GM21381 (cell line): ENCODE measurements around the gene PLK1.

ENCODE experiments used
- ATAC-seq: cut with Tn5 transposase; IDR thresholded peaks from one replicate; pipeline ENCODE4 v1.9.1; 2021; ENCODE audit warnings: mild to moderate bottlenecking, moderate library complexity; ENCODE audit not compliant: unreplicated experiment

The PLK1 gene

DNA sequence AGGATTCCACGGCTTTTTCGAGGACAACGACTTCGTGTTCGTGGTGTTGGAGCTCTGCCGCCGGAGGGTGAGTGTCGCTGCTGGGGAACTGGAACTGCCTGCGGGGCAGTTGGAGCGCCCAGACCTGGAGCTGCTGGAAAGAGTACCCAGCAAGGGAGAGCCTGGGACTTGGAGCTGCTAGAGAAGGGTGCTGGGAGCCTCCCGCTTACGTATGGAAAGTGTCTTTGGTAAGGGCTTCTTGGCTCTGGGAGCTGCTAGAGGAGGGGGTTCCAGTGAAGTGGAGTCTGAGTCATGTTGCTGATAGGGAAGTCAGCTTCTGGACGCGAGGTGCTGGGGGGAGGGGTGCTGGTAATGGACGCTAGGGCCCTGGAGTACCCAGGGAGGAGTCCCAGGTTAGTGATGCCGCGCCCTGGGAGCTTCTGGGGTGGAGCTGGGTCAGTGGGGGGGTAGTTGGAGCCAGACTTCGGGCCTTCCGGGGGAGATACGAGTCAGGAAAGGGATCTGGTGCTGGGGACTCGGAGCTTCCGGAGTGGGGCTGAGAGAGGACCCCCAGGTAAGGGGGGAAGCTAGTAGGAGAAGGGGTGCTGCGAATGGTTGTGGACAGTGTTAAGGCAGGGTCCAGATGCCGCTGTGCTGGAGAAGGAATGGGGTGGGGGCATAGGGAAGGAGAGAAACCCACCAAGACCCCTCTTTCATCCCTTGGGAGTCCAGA lies 741 bp downstream of the PLK1 start:
- no peak for ATAC-seq

DNA sequence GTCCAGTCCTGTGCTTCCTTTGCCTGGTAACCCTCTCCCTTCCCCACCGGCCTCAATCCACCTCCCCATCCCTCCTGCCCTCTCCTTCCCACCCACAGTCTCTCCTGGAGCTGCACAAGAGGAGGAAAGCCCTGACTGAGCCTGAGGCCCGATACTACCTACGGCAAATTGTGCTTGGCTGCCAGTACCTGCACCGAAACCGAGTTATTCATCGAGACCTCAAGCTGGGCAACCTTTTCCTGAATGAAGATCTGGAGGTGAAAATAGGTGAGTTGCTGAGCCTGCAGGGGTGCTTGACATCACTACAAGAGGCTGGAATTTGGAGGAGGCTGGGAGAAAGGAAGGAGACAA lies 1.3 kb downstream of the PLK1 start:
- no peak for ATAC-seq

DNA sequence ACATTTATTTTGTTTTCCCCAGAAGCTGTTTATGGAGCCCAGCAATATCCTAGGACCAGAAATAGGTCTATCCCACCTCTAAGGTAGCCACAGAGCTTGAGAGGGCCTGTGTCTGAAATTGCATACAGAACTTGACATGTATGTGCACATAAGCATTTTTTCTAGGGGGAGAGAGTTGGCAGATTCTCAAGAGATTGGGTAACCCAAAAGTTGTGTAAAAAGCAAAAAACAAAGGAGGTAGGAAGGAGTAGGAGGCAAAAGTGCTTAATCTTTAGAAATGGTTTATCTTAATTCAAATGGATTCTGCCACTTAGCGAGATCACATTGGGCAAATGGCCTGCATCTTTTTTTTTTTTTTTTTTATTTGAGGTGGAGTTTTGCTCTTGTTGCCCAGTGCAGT lies 3.5 kb downstream of the PLK1 start:
- no peak for ATAC-seq

DNA sequence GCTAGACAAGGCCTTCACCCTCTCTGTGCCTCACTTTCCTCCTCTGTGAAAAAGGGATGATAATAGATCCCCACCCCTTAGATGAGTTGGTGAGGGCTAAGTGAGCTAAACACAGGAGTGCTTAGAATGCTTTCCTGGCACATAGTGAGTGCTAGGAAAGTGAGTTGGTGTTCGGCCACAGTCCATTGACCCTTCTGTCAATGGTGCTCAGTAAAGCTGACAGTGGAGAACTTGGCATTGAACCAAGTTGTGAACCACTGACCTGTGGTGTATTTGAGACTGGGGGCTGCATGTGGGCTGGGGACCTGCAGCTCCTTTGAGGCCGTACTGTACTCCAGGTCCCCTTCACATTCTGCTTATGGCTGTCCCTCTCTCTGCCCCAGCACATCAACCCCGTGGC lies 4.8 kb downstream of the PLK1 start:
- ATAC-seq, result no peak

DNA sequence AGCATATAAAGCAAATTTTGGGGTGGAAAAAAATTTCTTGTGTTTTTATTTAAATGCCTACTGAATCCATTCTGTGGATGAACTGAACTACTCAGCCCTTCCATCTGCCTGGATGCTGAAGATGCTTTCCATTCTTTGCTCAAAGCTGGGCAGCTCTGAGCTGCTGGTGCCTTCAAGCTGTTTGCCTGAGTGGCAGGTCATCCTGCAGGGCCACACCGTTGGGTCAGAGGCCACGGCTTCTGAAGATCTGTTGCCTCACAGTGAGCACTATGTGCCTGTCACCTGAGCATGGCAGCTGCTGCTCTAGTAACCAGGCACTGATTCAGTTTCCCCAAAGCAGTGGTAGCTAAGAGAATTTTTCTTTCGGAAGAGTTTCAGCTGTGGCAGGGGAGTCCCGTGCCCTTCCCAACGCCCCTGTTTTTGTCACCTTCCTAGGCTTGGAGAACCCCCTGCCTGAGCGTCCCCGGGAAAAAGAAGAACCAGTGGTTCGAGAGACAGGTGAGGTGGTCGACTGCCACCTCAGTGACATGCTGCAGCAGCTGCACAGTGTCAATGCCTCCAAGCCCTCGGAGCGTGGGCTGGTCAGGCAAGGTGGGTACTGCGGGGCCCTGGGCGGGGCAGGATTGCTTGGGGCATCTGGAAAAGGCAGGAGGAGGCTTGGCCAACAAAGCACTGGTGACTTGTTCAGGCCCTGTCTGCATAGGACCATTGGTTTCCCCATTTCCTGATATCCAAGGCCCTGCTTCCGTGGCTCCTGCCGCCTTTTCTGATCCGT lies 8.5 kb downstream of the PLK1 start:
- no peak for ATAC-seq

DNA sequence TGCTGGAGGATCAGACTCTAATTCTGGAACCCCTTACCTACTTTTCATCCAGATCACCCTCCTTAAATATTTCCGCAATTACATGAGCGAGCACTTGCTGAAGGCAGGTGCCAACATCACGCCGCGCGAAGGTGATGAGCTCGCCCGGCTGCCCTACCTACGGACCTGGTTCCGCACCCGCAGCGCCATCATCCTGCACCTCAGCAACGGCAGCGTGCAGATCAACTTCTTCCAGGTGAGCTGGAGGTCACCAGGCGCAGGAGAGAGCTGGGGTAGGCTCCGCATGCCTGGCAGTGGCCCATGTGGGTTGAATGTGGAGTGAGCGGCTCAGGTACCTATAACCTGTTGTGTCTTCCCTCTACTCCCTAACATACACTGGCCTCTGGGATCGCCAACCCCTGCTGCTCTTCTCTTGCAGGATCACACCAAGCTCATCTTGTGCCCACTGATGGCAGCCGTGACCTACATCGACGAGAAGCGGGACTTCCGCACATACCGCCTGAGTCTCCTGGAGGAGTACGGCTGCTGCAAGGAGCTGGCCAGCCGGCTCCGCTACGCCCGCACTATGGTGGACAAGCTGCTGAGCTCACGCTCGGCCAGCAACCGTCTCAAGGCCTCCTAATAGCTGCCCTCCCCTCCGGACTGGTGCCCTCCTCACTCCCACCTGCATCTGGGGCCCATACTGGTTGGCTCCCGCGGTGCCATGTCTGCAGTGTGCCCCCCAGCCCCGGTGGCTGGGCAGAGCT lies 10.9 kb downstream of the PLK1 start:
- no peak for ATAC-seq

DNA sequence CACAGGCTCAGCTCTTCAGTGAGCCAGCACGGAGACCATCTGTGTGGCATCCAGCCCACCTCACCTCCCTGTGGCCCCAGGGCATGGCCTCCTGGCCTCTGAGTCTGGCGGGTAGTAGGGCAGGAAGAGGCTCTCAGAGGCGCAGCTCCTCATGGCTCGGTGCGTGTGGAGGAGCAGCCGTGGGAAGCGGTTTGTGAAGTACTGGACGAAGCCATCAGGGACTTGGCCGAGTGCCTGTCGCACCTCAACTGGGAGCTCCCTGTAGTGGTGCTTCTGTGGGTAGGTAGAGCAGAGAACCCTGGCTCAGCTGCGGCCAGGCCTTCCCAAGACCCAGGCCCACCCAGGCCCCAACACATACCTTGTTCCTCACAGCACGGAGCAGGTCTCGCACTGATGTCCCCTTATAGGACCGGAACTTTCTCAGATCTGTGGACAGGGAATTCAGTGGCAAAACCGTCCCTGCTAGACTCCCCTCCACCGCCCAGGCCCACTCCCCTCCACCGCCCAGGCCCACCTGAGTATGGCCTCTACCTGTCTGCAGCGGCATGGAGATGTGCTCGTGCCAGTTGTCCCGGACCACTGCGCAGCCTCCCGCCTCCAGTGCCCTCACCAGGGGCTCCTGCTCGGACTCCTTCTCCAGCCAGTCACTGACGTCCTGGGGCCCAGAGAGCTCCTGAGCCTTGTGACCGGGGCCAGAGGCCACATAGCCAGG lies 12.2 kb downstream of the PLK1 start:
- ATAC-seq, result no peak

DNA sequence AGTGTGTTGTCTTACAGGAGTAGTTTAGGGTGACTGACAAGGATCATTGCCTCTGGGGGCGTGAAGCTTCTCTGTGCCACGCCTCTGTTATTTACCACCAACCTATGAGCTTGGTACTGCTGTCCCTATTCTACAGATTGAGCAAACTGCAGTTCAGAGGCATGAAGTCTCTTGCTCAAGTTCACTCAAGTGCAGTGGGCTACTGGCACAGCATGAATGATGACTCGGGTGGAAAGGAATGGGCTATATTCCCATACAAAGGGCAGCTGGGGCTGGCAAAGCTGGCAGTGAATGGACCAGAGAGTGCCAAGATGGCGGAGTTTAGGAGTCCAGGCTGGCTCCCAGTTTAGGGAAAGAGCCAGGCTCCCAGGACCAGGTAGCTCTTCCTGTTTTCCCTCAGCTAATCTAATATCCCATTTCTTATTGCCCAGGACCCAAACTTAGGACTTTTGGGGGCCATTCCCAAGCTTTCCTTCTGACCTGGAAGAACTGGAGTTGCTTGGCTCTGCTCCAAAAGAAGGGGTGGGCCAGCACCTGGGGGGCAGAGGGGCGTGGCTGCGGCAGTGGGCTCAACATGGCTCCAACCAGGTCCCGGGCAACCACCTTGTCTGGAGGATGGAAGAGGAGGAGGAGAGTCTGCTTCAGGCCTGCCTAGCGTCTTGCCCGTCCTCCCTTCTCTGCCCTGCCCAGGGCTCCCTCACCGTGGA lies 12.9 kb downstream of the PLK1 start:
- ATAC-seq, result no peak

DNA sequence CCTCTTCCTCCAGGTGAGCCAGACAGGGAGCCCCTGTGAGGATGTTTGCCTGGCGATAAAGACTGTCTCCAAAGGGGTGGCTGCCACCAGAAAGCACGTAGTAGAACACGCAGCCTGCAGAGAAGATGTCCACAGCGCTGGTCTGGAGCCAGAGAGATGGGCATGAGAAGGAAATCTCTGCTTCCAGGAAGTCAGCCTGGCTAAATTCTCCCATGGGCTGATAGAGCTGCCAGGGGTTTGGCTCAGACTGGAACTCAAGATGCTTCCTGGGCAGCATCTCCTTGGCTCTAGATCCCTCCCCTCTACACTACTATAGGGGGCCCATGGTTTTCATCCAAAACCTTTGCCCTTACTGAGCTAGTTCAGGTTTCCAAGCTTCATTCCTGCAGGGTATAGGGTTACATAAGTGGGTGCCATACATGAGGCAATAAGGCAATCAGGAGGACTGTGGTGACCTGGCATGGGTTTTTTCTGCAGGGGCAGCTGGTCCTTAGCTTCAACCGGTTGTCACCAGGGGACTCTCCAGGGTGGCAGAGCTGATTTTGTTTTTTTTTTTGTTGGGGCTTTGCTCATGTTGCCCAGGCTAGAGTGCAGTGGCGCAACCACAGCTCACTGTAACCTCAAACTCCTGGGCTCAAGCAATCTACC lies 13.6 kb downstream of the PLK1 start:
- no peak for ATAC-seq

DNA sequence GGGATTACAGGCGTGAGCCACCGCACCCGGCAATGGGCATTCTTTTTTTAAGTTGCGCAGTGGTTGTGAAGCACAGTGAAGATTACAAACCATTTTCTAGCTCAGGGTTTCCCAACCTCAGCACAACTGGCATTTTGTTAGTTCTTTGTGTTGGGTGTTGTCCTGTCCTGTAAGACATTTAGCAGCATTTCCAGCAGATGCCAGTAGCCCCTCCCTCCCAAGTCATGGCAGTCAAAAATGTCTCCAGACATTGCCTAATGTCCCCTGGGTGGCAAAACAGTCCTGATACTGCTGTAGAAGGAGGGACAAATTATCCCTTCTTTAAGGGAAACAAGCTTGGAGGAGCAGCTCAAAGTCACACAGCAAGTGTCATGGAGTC lies 15.6 kb downstream of the PLK1 start:
- ATAC-seq, result no peak

DNA sequence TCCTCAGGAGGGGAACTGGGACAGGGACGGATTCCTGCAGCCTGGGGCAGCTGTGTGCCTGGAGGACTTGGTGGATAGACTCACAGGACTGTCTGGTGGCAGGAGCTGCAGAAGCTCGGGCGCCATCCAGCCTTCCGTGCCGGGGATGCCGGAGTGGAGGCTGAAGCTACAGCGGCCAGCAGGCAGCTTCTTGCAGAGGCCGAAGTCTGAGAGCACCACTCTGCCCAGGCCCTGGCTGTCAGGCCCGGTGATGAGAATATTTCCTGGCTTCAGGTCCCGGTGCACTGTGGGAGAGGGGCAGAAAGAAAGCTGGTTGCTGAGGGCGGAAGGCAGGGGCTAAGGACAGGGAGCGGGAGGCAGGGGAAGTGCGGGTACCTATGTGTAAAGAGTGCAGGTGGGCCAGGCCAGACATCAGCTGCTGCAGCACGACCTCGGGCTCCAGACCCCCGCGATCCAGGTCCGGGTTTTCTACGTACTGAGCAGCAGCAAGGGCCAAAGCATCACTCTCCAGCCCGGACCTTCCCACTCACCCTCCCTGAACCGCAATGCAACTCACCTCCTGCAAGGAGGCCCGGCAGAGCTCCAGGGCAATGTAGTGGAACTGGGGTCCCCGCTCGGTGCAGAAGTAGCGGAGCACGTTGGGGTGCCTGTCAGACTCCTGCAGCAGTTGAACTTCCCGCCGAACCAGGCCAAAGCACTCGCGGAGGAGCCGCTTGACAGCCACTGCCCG lies 16.1 kb downstream of the PLK1 start:
- no peak for ATAC-seq

DNA sequence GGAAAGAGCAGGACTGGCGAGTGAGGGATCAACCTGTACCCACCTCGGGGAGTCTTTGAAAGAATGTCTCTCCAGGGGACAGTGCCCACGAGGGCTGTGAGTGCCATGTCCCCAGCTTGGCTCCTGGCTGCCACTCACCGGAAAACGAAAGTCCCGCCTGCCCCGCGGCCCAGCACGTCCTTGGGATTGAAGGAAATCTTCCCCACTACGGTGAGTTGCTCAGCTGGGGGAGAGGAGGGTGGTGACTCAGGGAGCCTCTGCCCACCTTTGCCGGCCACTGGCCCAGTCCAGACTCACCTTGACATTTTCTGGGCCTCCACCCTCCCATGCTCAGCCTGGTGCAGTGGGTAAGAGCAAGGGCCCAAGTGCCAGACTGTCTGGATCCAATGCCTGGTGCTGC lies 17.1 kb downstream of the PLK1 start:
- ATAC-seq, result no peak

DNA sequence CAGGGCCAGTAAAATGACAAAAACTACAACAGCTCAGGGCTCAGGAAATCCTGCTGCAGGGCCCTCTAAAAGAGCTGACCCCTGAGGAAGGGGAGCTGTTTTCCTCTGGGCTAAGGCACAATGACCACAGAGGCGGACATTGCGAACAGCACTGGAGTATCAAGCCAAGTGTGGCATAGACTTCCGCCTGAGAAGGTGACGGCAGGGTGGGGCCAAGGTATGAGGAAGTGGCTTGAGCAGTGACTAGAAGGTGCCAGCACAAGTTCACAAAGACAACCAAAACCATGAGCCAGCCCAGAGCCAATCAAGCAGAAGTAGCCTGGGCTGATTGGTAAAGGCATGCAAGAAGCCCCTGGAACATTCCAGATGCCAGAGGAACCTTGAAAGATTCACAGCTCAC lies 20.4 kb downstream of the PLK1 start:
- ATAC-seq, result no peak

DNA sequence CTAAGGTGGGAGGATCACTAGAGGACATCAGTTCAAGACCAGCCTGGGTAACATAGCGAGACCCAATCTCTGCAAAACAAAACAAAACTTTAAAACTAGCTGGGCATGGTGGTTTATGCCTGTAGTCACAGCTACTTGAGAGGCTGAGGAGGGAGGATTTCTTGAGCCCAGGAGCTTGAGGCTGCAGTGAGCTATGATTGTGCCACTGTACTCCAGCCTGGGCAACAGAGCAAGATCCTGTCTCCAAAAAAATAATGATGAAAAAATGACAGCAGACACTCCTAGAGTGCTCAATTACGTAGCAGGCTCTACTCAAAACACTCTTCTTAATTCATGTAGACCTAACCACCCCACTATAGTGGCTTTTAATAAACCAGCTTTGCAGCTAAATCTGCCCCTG lies 21.4 kb downstream of the PLK1 start:
- ATAC-seq, result no peak

DNA sequence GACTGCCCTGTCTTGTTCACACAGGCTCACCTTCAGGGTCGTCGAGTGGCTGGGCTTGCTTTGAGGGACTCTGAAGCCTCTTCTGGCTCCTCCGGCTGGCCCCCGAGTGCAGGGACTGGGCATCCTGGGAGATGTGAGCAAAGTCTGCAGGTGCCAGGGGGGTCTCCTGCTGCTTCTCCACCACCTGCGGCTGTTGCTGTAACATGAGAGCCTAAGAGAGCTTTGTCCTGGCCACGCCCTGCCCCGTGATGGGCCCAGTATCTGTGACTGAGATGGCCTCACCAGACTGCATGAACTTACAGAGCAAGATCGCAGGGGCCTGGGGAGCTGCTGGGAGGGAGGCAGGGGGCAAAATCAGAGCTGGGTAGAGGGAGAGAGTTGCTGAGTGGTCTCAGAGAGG lies 21.8 kb downstream of the PLK1 start:
- ATAC-seq, result no peak

DNA sequence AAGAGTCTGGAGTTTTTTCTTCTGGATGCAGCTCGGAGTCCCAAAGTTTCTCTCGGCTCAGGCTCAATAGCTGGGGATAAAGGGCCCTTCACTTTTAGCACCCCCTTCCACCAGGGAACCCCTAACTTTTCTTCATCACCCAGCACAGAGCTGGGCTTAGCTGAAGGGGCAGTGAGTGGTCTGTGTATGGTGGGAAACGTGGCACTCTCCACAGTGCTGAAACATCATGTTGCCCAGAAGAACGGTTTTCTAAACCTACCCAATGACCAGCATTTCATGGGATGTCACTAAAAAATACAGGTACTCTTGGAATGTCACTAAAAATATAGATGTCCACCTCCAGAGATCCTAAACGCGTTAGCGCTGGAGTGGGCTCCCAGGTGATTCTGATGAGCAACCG lies 22.4 kb downstream of the PLK1 start:
- no peak for ATAC-seq

DNA sequence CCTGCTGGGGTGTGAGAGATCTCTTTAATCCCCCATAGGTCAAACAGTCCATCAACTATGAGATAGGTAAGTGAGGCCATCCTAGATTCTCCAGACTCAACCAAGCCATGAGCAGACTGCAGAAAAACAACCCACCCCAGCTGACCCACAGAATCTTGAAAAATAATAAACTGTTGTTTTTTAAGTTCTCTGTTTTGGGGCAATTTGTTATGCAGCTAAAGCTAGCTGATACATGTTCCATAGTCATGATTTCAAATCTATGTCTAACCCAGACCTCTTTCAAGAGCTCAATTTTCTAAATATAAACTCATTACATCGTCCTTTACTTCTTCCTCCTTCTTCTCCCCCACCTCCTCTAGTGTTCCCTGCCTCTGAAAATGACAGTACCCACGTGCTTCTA lies 24.3 kb downstream of the PLK1 start:
- no peak for ATAC-seq

DNA sequence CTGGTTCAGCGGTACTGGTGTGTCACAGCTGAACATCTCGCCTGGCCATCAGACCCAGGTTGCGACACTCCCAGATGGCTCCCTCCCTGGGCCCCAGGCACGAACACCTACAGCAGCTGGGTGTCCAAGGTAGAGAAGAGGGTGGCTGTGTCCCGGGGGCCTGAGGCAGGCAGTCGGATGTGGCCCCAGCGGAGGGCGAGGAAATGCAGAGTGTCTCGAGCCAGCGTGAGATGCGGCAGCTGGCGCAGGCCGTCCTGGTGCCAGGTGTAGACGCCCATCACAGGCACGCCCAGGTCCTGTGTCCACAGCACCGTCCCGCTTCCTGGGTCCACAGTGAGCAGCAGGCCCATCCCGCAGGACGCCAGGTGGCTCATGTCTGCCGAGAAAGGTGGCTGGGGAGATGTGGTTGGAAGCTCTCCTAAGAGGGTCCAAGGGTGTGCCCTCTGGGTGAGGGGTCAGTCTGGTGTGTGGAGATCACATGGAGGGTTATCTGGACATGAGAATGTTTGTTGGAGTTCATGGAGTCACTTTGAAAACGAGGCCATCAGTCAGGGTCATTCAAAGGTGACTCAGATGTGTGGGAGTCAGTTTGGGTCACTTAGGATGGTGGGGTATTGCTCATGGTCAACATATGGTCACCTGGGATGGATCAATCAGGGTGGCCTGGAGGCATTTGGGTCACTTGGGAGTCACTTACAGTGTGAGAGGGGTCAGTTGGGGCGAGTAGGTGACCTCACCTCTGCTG lies 26.3 kb downstream of the PLK1 start:
- ATAC-seq, result no peak

DNA sequence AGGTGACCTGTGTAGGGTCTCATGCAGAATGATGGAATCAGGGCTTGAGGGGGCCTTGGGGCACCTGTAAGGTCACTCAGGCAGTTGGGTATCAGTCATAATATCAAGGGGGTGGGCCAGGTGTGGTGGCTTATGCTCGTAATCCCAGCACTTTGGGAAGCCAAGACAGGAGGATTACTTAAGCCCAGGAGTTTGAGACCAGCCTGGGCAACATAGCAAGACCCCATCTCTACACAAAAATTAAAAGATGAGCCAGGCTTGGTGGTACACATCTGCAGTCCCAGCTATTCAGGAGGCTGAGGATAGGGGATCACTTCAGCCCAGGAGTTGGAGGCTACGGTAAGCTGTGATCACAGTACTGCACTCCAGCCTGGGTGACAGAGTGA lies 26.8 kb downstream of the PLK1 start:
- no peak for ATAC-seq
